ENCODE measurements around the gene DYNLL1.
"Not testable (repeated sequence)": the region's sequence is repeated elsewhere in the genome, so short reads cannot be mapped to it uniquely, and the experiment has no call there.

The DYNLL1 gene

DNA sequence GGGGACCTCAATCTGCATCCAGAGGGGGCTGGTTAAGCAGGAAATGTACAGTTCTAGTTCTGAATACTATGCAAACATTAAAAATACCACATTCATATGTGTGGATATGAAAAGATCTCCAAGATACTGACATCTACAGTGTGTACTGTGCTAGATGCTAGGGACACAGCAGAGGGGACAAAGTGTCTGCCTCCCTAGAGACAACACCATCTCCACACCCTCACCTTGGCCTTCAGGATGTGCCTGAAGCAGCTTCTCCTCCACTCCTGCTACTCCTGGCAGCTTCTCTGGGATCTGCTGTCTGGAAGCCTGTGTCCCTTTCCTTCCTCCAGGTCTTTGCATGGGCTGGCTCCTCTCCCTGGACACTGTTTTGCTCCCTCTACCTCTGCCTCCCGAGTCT lies 15.7 kb upstream of the DYNLL1 start:
- Histone ChIP-seq H3K27me3 (replicated peaks in 2 of 5; ENCODE audit: control insufficient read depth in 4 of 5, insufficient read depth in 5 of 5, low read length in 4 of 5) (no peaks in the 10 kb centered on the region), H3K27ac (ENCODE audit: insufficient read depth in 1 of 2, low read depth in 1 of 2, low read length in 2 of 2, poor library complexity in 1 of 2, severe bottlenecking in 2 of 2) (no peak overlapping the region), H3K4me3 (ENCODE audit: control insufficient read depth in 1 of 7, extremely low read depth in 1 of 7, insufficient read depth in 4 of 7, low read depth in 2 of 7, low read length in 6 of 7) (no peak overlapping the region), H3K4me1 (ENCODE audit: control extremely low read depth in 1 of 4, control insufficient read depth in 4 of 4, insufficient read depth in 4 of 4, low read length in 3 of 4) (peaks cover 0 to 16% (median 6%) of the 10 kb centered on the region in 4 experiments), H3K9me3 (ENCODE audit: control extremely low read depth in 1 of 5, control insufficient read depth in 4 of 5, insufficient read depth in 2 of 5, low read depth in 1 of 5, low read length in 4 of 5) (no peaks in the 10 kb centered on the region), H3K36me3 (ENCODE audit: control insufficient read depth in 4 of 4, insufficient read depth in 4 of 4, low read length in 3 of 4) (peaks cover 0 to 2% (median 0%) of the 10 kb centered on the region in 4 experiments)
- CTCF ChIA-PET = interaction anchor here (0.9 to 6.5 kb wide), 4 partner anchors 10 to 22 kb away, joined by 3 to 57 read pairs (median 6); partner anchors contain the start of gene SRSF9
- 100% methylated on average over 1 of the region's 1 CpG for WGBS (ENCODE audit: insufficient coverage)
- DNase-seq = no peak
- POLR2A ChIA-PET = no interaction called here

DNA sequence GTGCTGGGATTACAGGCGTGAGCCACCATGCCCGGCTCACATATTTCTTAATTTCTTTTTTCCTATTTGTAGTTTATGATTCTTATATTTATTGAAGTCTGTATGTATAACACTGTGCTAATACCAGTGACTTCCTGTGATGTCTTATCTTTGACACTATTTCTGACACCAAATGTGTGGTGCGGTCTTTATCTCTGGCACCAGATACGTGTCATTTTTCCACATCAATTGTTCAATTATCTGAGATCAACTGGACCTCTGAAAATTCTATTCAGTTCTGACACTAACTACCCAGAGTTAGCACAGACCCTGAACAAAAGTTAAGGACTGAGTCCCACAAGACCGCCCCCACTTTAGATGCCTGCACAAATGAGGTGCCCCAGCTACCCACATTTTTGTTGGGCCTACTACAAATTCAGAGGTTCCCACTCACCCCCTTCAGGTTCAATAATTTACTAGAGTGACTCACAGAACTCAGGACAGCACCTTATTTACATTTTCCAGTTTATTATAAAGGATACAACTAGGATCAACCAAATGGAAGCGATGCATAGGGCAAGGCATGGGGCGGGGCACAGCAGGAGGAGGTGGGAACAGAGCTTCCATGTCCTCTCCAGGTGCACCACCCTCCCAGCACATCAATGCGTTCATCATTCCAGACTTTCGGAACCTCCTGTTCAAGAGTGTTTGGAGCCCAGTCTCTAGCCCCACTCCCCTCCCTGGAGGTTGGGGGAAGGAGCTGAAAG lies 14.7 kb upstream of the DYNLL1 start:
- H3K27ac ChIP-seq (ENCODE audit: insufficient read depth in 1 of 2, low read depth in 1 of 2, low read length in 2 of 2, poor library complexity in 1 of 2, severe bottlenecking in 2 of 2) = no peak overlapping the region

DNA sequence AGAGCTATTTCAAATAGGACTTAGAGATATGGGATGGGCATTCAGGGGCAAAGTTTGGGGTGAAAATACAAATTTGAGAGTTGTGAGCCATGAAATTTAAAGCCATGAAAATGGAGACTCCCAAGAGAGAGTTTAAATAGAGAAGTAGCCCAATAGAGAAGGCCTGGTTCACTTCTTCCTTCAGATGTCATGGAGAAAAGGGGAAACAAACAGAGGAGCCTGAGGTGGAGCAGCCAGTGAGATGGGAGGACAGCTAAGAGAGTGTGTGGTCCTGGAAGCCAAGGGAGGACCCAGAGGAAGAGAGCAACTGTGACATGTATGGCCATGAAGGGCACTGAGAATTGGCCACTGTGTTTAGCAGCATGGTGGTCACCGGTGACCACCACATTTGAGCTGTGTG lies 12.3 kb upstream of the DYNLL1 start:
- H3K36me3 ChIP-seq (ENCODE audit: control insufficient read depth in 4 of 4, insufficient read depth in 4 of 4, low read length in 3 of 4) = peaks cover 0 to 2% (median 0%) of the 10 kb centered on the region in 4 experiments
- no peaks in the 10 kb centered on the region for H3K27me3 ChIP-seq (replicated peaks in 2 of 5; ENCODE audit: control insufficient read depth in 4 of 5, insufficient read depth in 5 of 5, low read length in 4 of 5)
- no peak overlapping the region for H3K4me3 ChIP-seq (ENCODE audit: control insufficient read depth in 1 of 7, extremely low read depth in 1 of 7, insufficient read depth in 4 of 7, low read depth in 2 of 7, low read length in 6 of 7)
- DNase-seq = peak in 1 of 3 donors; percentile 13
- peak overlapping the region in 1 of 2 experiments; percentile 56 for H3K27ac ChIP-seq (ENCODE audit: insufficient read depth in 1 of 2, low read depth in 1 of 2, low read length in 2 of 2, poor library complexity in 1 of 2, severe bottlenecking in 2 of 2)
- ChIA-PET POLR2A (interaction anchor here (0.7 kb wide), 2 partner anchors 282 to 609 kb away, joined by 3 to 4 read pairs; no protein-coding TSS in a partner anchor), CTCF (interaction anchor here (0.8 to 6.5 kb wide), 4 partner anchors 11 to 19 kb away, joined by 3 to 57 read pairs (median 3); partner anchors contain the start of gene SRSF9)
- no peaks in the 10 kb centered on the region for H3K9me3 ChIP-seq (ENCODE audit: control extremely low read depth in 1 of 5, control insufficient read depth in 4 of 5, insufficient read depth in 2 of 5, low read depth in 1 of 5, low read length in 4 of 5)
- WGBS (ENCODE audit: insufficient coverage) = 100% methylated on average over 1 of the region's 1 CpG
- peaks cover 0 to 6% (median 1%) of the 10 kb centered on the region in 4 experiments for H3K4me1 ChIP-seq (ENCODE audit: control extremely low read depth in 1 of 4, control insufficient read depth in 4 of 4, insufficient read depth in 4 of 4, low read length in 3 of 4)

More for the DNA sequence above, 14.7 kb upstream of the DYNLL1 start:
- Histone ChIP-seq H3K27me3 (replicated peaks in 2 of 5; ENCODE audit: control insufficient read depth in 4 of 5, insufficient read depth in 5 of 5, low read length in 4 of 5) (no peaks in the 10 kb centered on the region), H3K4me3 (ENCODE audit: control insufficient read depth in 1 of 7, extremely low read depth in 1 of 7, insufficient read depth in 4 of 7, low read depth in 2 of 7, low read length in 6 of 7) (no peak overlapping the region), H3K9me3 (ENCODE audit: control extremely low read depth in 1 of 5, control insufficient read depth in 4 of 5, insufficient read depth in 2 of 5, low read depth in 1 of 5, low read length in 4 of 5) (no peaks in the 10 kb centered on the region), H3K36me3 (ENCODE audit: control insufficient read depth in 4 of 4, insufficient read depth in 4 of 4, low read length in 3 of 4) (peaks cover 0 to 2% (median 0%) of the 10 kb centered on the region in 4 experiments), H3K4me1 (ENCODE audit: control extremely low read depth in 1 of 4, control insufficient read depth in 4 of 4, insufficient read depth in 4 of 4, low read length in 3 of 4) (peaks cover 0 to 9% (median 4%) of the 10 kb centered on the region in 4 experiments)
- 96% methylated on average over 4 of the region's 9 CpGs for WGBS (ENCODE audit: insufficient coverage)
- CTCF ChIA-PET = interaction anchor here (1.6 to 6.5 kb wide), 3 partner anchors 9 to 12 kb away, joined by 5 to 57 read pairs (median 8); partner anchors contain the start of gene SRSF9
- DNase-seq = peak in 2 of 3 donors; percentile 34 to 54
- POLR2A ChIA-PET = interaction anchor here (0.6 kb wide), 1 partner anchor 15 kb away, joined by 7 read pairs; the partner anchor contains the start of gene DYNLL1

DNA sequence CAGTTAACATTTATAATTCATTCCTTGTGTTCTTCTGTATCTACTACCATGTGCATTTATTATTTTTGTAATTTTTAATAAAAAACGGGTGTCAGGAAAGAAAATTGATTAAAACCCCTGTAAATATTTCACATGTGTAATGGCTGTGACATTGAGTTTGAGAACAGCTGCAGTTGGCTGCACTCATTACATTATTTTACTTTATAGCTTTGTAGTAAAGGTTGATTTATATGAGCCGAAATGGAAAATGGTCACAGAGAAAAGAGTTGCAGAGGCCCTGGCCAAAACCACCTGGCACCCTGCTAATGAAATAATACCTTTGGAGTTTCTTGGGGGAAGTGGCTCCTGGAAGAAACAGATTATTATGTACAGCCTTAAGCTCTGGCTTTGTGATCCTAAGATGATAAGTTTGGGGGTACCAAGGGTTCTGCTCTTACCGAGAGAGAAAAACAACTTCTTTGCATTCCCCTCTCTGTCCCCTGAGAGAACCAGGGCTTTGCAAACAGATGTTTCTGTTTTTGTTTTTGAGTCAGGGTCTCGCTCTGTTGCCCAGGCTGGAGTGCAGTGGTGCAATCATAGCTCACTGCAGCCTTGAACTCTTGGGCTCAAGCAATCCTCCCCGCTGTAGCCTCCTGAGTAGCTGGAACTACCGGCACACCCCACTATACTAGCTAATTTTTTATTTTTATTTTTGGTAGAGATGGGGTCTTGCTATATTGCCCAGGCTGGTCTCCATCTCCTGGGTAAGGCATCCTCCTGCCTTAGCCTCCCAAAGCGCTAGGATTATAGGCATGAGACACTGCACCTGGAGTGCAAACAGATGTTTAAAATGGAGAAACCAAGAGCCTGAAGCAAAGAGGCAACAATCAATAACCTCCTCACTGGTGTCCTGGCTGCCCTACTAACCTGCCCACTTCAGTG lies 9.7 kb upstream of the DYNLL1 start:
- CTCF ChIA-PET = interaction anchor here (0.8 to 1.5 kb wide), 3 partner anchors 9 to 46 kb away, joined by 3 to 4 read pairs (median 4); no protein-coding TSS in a partner anchor
- no peak for DNase-seq
- WGBS (ENCODE audit: insufficient coverage) = 100% methylated on average over 3 of the region's 7 CpGs
- H3K4me3 ChIP-seq (ENCODE audit: control insufficient read depth in 1 of 7, extremely low read depth in 1 of 7, insufficient read depth in 4 of 7, low read depth in 2 of 7, low read length in 6 of 7) = no peak overlapping the region
- no peaks in the 10 kb centered on the region for H3K27me3 ChIP-seq (replicated peaks in 2 of 5; ENCODE audit: control insufficient read depth in 4 of 5, insufficient read depth in 5 of 5, low read length in 4 of 5)
- POLR2A ChIA-PET = no interaction called here
- H3K36me3 ChIP-seq (ENCODE audit: control insufficient read depth in 4 of 4, insufficient read depth in 4 of 4, low read length in 3 of 4) = peaks cover 0 to 10% (median 3%) of the 10 kb centered on the region in 4 experiments
- H3K27ac ChIP-seq (ENCODE audit: insufficient read depth in 1 of 2, low read depth in 1 of 2, low read length in 2 of 2, poor library complexity in 1 of 2, severe bottlenecking in 2 of 2) = no peak overlapping the region
- no peaks in the 10 kb centered on the region for H3K9me3 ChIP-seq (ENCODE audit: control extremely low read depth in 1 of 5, control insufficient read depth in 4 of 5, insufficient read depth in 2 of 5, low read depth in 1 of 5, low read length in 4 of 5)
- peaks cover 0 to 4% (median 1%) of the 10 kb centered on the region in 4 experiments for H3K4me1 ChIP-seq (ENCODE audit: control extremely low read depth in 1 of 4, control insufficient read depth in 4 of 4, insufficient read depth in 4 of 4, low read length in 3 of 4)

DNA sequence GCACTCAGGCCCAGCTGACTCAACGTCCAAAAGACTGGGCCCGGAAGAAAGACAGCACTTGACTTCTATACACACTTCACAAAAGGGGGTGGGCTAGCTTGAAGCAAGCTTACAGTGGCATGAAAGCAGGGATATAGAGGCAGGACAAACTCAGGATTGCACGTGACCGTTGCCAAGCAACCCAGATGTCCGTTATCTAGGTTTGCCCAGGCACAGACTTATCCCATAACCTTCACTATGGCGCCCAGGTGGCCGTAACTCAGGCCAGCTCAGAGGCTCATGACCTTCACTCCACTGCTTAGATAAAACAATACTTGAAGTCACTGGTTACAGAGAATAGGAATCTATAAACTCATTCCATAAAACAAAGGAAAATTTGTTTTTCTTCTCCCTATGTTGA lies 8.4 kb upstream of the DYNLL1 start:
- CTCF ChIA-PET = interaction anchor here (1.8 kb wide), 1 partner anchor 17 kb away, joined by 6 read pairs; the partner anchor contains the start of gene SRSF9

DNA sequence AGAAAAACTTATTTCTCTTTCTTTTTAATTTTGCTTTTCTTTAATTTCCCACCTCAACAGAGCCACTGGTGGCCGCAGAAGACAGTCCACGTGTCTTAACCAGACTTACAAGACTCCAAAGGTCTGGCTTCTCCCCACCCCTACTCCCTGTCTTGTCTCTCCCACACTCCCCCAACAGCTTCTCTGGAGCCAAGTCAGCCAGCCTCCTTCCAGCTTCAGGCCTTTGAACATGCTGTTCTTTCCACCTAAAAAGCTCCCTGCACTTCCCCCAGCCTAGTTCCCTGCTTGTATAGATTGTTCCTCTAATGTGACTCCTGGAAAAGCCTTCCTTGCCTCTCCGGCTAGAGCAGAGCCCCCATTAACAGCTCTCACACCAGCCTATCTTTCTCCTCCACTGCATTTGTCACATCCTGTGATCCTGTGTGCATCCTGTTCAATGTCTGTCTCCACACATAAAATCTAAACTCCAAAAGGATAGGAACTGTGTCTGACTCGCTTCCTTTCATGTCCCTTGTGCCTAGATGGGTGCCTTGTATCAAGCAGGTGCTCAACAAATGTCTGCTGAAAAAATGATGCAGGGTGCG lies 7.8 kb upstream of the DYNLL1 start:
- H3K9me3 ChIP-seq (ENCODE audit: control extremely low read depth in 1 of 5, control insufficient read depth in 4 of 5, insufficient read depth in 2 of 5, low read depth in 1 of 5, low read length in 4 of 5) = no peaks in the 10 kb centered on the region
- ChIA-PET CTCF (interaction anchor here (1.1 to 1.8 kb wide), 2 partner anchors 12 to 18 kb away, joined by 3 to 6 read pairs; partner anchors contain the start of gene SRSF9), POLR2A (no interaction called here)
- peaks cover 0 to 14% (median 2%) of the 10 kb centered on the region in 4 experiments for H3K36me3 ChIP-seq (ENCODE audit: control insufficient read depth in 4 of 4, insufficient read depth in 4 of 4, low read length in 3 of 4)
- 78% methylated on average over 5 of the region's 5 CpGs for WGBS (ENCODE audit: insufficient coverage)
- peaks cover 0 to 2% (median 1%) of the 10 kb centered on the region in 4 experiments for H3K4me1 ChIP-seq (ENCODE audit: control extremely low read depth in 1 of 4, control insufficient read depth in 4 of 4, insufficient read depth in 4 of 4, low read length in 3 of 4)
- no peak overlapping the region for H3K27ac ChIP-seq (ENCODE audit: insufficient read depth in 1 of 2, low read depth in 1 of 2, low read length in 2 of 2, poor library complexity in 1 of 2, severe bottlenecking in 2 of 2)
- DNase-seq = no peak
- H3K27me3 ChIP-seq (replicated peaks in 2 of 5; ENCODE audit: control insufficient read depth in 4 of 5, insufficient read depth in 5 of 5, low read length in 4 of 5) = no peaks in the 10 kb centered on the region
- H3K4me3 ChIP-seq (ENCODE audit: control insufficient read depth in 1 of 7, extremely low read depth in 1 of 7, insufficient read depth in 4 of 7, low read depth in 2 of 7, low read length in 6 of 7) = no peak overlapping the region

More for the DNA sequence above, 8.4 kb upstream of the DYNLL1 start:
- H3K36me3 ChIP-seq (ENCODE audit: control insufficient read depth in 4 of 4, insufficient read depth in 4 of 4, low read length in 3 of 4) = peaks cover 0 to 14% (median 3%) of the 10 kb centered on the region in 4 experiments
- H3K27me3 ChIP-seq (replicated peaks in 2 of 5; ENCODE audit: control insufficient read depth in 4 of 5, insufficient read depth in 5 of 5, low read length in 4 of 5); H3K9me3 ChIP-seq (ENCODE audit: control extremely low read depth in 1 of 5, control insufficient read depth in 4 of 5, insufficient read depth in 2 of 5, low read depth in 1 of 5, low read length in 4 of 5); H3K4me1 ChIP-seq (ENCODE audit: control extremely low read depth in 1 of 4, control insufficient read depth in 4 of 4, insufficient read depth in 4 of 4, low read length in 3 of 4); DNase-seq; H3K27ac ChIP-seq (ENCODE audit: insufficient read depth in 1 of 2, low read depth in 1 of 2, low read length in 2 of 2, poor library complexity in 1 of 2, severe bottlenecking in 2 of 2); H3K4me3 ChIP-seq (ENCODE audit: control insufficient read depth in 1 of 7, extremely low read depth in 1 of 7, insufficient read depth in 4 of 7, low read depth in 2 of 7, low read length in 6 of 7); POLR2A ChIA-PET: not testable (repeated sequence)
- WGBS (ENCODE audit: insufficient coverage) = 100% methylated on average over 5 of the region's 7 CpGs

Measured in common myeloid progenitor, CD34-positive (primary cell).